T-helper 1 cell treated with Interleukin-12 subunit alpha and Interleukin-12 subunit beta and Interleukin-4 antibody, amounts not matched to agents 30 ng/mL and 1 ng/mL, for 36 hours (primary cell): ENCODE measurements around the gene TK1. TPM values are rescaled to one million over a fixed set of nuclear protein-coding genes. Genes with fewer than 3 reads are reported as not detected.

Experiments used
- intact Hi-C: fragments of 100-400 bp; cut with micrococcal nuclease; formaldehyde crosslinking; loops from one replicate; pipeline ENCODE4 v1.15.1; 2024
- total RNA-seq: library from RNA; stranded (reverse); gene quantifications from 2 replicates; pipeline ENCODE4 v1.2.3, GENCODE V29; 2022

The TK1 gene
- total RNA-seq, 1 donor from 2014 or later = 52.5 TPM

DNA sequence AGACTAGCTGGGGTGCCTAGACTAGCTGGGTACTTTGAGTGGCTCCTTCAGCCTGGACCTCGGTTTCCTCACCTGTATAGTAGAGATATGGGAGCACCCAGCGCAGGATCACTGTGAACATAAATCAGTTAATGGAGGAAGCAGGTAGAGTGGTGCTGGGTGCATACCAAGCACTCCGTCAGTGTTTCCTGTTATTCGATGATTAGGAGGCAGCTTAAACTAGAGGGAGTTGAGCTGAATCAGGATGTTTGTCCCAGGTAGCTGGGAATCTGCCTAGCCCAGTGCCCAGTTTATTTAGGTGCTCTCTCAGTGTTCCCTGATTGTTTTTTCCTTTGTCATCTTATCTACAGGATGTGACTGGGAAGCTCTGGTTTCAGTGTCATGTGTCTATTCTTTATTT, 36.2 kb upstream of the TK1 start:
- intact Hi-C loops = no loop called here

GRCh38 chr17:78219396-78220150, 32.7 kb upstream of the TK1 start:
- intact Hi-C loops = no loop called here

DNA sequence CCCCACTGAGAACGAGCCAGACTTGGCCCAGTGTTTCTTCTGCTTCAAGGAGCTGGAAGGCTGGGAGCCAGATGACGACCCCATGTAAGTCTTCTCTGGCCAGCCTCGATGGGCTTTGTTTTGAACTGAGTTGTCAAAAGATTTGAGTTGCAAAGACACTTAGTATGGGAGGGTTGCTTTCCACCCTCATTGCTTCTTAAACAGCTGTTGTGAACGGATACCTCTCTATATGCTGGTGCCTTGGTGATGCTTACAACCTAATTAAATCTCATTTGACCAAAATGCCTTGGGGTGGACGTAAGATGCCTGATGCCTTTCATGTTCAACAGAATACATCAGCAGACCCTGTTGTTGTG, 27.8 kb upstream of the TK1 start:
- intact Hi-C loops = loop anchor here (1.0 kb wide), 5 partner anchors 27 to 256 kb away; partner anchors contain the start of genes AFMID, SYNGR2, TK1 and TNRC6C

DNA sequence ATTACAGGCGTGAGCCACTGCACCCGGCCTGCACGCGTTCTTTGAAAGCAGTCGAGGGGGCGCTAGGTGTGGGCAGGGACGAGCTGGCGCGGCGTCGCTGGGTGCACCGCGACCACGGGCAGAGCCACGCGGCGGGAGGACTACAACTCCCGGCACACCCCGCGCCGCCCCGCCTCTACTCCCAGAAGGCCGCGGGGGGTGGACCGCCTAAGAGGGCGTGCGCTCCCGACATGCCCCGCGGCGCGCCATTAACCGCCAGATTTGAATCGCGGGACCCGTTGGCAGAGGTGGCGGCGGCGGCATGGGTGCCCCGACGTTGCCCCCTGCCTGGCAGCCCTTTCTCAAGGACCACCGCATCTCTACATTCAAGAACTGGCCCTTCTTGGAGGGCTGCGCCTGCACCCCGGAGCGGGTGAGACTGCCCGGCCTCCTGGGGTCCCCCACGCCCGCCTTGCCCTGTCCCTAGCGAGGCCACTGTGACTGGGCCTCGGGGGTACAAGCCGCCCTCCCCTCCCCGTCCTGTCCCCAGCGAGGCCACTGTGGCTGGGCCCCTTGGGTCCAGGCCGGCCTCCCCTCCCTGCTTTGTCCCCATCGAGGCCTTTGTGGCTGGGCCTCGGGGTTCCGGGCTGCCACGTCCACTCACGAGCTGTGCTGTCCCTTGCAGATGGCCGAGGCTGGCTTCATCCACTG, 27.3 kb upstream of the TK1 start, which contains the start of gene BIRC5:
TSS of gene BIRC5 (plus strand) at position 238 of the 690 bp plus-strand sequence. CDS start at position 302, 64 bp downstream.
- intact Hi-C loops = loop anchor here (1.0 kb wide), 5 partner anchors 27 to 256 kb away; partner anchors contain the start of genes AFMID, SYNGR2, TK1 and TNRC6C

GRCh38 chr17:78211032-78211431, 24.2 kb upstream of the TK1 start:
- intact Hi-C loops = no loop called here

DNA sequence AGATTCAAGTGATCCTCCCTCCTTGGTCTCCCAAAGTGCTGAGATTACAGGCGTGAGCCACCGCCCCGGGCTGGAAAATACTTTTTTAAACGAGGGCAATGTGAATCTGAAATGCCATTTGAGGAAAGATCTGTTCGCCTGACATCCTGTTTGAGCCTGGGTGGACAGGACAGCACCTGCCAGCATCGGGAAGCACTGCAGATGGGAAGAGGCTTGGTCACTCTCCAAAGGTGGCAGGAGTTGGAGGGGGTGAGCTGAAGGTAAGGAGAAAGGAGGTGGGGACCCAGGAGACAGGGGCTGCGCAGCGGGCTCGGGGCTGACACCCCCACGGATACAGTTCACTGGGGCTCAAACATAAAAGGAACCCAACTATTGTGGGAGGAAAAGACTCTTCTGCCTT, 23.3 kb upstream of the TK1 start:
- intact Hi-C loops = no loop called here

DNA sequence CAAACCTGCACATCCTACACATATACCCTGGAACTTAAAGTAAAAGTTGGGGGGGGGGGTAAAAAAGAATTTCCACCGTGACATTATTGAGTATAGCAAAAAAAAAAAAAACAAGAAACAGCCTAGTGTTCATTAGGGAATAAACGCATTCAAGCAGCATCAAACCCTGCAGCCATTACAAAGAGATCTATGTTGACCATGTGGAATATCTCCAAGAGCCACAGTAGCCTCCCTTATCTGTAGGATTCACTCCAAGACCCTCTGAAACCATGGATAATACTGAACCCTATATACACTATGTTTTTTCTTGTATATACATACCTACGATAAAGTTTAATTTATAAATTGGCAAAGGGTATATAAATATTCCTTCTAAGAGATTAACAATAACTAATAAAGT, 21.6 kb upstream of the TK1 start:
- intact Hi-C loops = no loop called here

- intact Hi-C loops = no loop called here
Measured at GRCh38 chr17:78206298-78206697, 19.4 kb upstream of the TK1 start.

- intact Hi-C loops = no loop called here
Measured at GRCh38 chr17:78205124-78205775, 18.4 kb upstream of the TK1 start.

- intact Hi-C loops = no loop called here
Measured at GRCh38 chr17:78204387-78205123, 17.7 kb upstream of the TK1 start.

GRCh38 chr17:78202666-78203065, 15.8 kb upstream of the TK1 start:
- intact Hi-C loops = no loop called here

GRCh38 chr17:78200451-78200850, 13.6 kb upstream of the TK1 start:
- intact Hi-C loops = no loop called here

- intact Hi-C loops = no loop called here
Measured at GRCh38 chr17:78197147-78197832, 10.4 kb upstream of the TK1 start.

GRCh38 chr17:78196716-78197115, 9.9 kb upstream of the TK1 start:
- intact Hi-C loops = no loop called here

DNA sequence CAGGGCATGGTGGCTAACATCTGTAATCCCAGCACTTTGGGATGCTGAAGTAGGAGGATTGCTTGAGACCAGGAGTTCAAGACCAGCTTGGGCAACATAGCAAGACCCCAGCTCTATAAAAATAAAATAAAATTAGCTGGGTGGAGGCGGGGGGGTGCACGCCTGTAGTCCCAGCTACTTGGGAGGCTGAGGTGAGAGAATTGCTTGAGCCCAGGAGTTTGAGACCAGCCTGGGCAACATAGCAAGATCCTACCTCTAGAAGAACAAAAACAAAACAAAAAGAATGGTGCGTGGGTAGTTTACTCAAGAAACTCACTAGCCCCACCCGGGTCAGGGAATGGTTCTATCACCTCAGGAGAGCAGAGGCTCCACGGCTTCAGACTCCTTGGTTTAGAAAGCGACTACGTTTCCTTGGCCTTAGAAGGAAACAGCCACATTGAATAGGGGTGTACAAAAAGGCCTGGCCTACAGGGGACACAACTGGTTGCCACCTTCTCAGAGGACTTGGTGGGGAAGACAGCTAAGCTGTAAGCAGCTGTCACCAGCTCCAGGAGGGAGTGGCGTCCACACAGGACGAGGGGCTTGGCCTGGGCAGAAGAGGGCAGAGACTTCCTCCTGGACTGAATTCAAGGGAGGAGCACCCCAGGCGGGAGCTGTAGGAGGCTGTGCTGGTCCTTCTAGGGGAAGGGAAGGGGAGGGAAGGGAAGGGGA, 716 bp downstream of the TK1 start:
- intact Hi-C loops = loop anchor here (2.0 kb wide), 1 partner anchor 65 kb away; no protein-coding TSS in a partner anchor

GRCh38 chr17:78184868-78185267, 2.0 kb downstream of the TK1 start:
- intact Hi-C loops = no loop called here

DNA sequence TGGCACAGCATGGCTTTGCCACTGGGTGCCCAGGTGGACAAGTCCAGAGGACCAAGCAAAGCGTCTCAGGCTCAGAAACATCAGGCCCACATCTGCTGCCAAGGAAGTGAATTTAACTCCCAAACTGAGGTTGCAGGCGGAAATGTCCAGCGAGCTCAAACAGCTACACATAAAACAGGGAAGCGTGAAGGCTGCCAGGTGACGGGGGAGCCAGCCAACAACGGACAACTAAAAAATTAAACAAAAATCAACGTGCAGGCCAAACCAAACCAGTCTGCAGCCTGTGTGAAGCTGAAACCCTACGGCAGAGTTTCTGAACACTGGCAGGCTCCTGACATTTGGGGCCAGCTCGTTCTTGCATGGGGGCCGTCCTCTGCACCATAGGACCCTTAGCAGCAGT, 2.5 kb downstream of the TK1 start:
- intact Hi-C loops = no loop called here

DNA sequence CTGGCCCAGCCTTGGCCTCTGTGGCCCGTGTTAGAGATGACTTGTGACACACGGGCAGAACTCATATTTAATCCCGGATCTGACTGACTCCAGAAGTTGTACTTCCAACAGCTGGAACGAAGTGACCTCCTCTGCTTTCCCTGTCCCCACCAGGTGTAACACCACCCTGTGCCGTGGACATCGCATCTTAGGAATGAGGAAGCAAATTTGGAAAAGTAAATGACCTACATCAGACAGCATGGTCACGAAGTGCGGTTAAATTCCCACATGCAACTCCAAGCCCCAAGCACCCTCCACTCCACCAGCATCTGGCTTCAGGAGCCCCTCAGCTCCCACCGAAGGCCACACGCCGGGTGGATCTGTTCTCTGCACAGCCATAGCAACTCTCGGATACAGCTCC, 2.9 kb downstream of the TK1 start:
- intact Hi-C loops = no loop called here

DNA sequence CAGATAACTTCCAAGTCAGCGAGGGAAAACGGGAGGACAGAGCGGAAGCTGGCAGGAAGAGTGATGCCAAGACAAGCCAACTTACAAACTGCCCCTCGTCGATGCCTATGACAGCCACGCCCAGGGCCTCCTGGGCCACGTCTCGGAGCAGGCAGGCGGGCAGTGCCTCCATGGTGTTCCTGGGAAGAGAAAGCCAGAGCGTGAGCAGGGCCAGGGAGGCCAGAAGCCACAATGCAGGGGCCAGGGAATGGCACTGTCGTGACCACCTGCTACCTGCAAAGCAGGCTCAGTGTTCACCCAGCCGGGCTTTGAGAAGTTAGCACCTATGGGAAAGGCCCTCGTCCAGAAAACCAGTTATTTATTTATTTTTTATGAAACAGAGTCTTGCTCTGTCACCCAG, 4.3 kb downstream of the TK1 start:
- intact Hi-C loops = no loop called here

DNA sequence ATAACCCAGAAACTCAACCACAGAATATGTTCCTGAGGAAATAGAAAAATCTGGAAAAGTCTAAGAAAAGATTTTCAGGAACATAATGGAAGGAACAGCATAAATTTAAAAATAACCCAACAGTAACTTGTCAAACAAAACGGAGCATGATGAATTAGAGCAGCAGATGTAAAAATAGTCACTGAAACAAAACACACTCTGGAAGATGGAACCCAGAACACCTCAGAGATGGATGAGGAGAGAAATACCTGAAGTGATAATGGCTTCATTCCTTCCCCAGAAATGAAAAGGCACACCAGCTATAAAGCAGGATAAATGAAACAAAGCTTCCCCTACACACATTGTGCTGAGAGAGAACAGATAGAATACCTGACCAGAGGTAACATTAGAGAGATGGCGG, 6.3 kb downstream of the TK1 start:
- intact Hi-C loops = no loop called here
